Left lung (tissue), 10 donors: ENCODE results near the gene NCOA6. TPM values are rescaled to one million over a fixed set of nuclear protein-coding genes. Genes with fewer than 3 reads are reported as not detected.

Experiments used
- ATAC-seq: fragments of 200-7000 bp; cut with Tn5 transposase; one replicate; pipeline ENCODE4 v1.9.1; 2020; ENCODE audit warnings: moderate library complexity
- DNase-seq, 4 donors: peaks; one replicate each; pipeline ENCODE4 v3.0.0-alpha.2; 2013 to 2020
- H3K27ac ChIP-seq, 2 donors: fragments of 200-600 bp; sonication (generic) in 1 of 2; one replicate each; pipeline versions ENCODE4 v1.5.0 to v1.8.0; 2020 to 2021
- H3K27me3 ChIP-seq, 2 donors: fragments of 200-600 bp; sonication (generic) in 1 of 2; one replicate each; pipeline versions ENCODE4 v1.5.0 to v1.8.0; 2020 to 2021
- H3K36me3 ChIP-seq, 2 donors: fragments of 200-600 bp; sonication (generic) in 1 of 2; one replicate each; pipeline versions ENCODE4 v1.5.0 to v1.8.0; 2020 to 2021
- H3K4me1 ChIP-seq, 2 donors: fragments of 200-600 bp; one replicate each; pipeline ENCODE4 v1.8.0; 2021
- H3K4me3 ChIP-seq, 2 donors: fragments of 200-600 bp; sonication (generic) in 1 of 2; one replicate each; pipeline versions ENCODE4 v1.5.0 to v1.8.0; 2020 to 2021; ENCODE audit warnings: mild to moderate bottlenecking in 1 of 2
- H3K9me3 ChIP-seq, 2 donors: fragments of 200-600 bp; sonication (generic) in 1 of 2; one replicate each; pipeline versions ENCODE4 v1.5.0 to v1.8.0; 2020 to 2021
- intact Hi-C, 2 donors: fragments of 100-400 bp; cut with DNase I; formaldehyde crosslinking; loops; one replicate each; pipeline versions ENCODE4 v1.11.2 to v1.14.2; 2022
- polyA plus RNA-seq, 6 donors: library from polyadenylated mRNA; unstranded; fragments of 120-200 nt; gene quantifications; one replicate each; pipeline ENCODE4 v1.2.1, GENCODE V29; 2013; ENCODE audit not compliant: insufficient read length in 6 of 6
- total RNA-seq, 2 donors: library from RNA; stranded (reverse); fragmentation: NEBNext Ultra II Directional; extraction: Animal tissue kit (Norgen Biotek cat#: 25700); gene quantifications; one replicate each; pipeline ENCODE4 v1.2.1, GENCODE V29; 2021
- TF ChIP-seq, protein P1 (sequence below), 2 donors: fragments of 200-600 bp; sonication (generic) in 1 of 2; IDR thresholded peaks; one replicate each; pipeline versions ENCODE4 v1.5.0 to v1.8.0; 2021; ENCODE audit warnings: antibody characterized with exemption in 2 of 2
- donor health status: DM: no; HTN: yes; CAD: no.
- donor health status: DM: no; HTN: no; CAD: no.

NCOA6 gene
- total and polyA plus RNA-seq, 8 donors: 26.0 to 52.3 (median 45.0) TPM

- Histone ChIP-seq H3K4me3 (no peak overlapping the region), H3K9me3 (no peaks in the 10 kb centered on the region), H3K36me3 (peaks cover 0 to 41% of the 10 kb centered on the region in 2 donors), H3K27ac (no peak overlapping the region), H3K4me1 (peaks cover 5 to 28% of the 10 kb centered on the region in 2 donors), H3K27me3 (peaks cover 0 to 4% of the 10 kb centered on the region in 2 donors)
- TF ChIP-seq, protein P1, sequence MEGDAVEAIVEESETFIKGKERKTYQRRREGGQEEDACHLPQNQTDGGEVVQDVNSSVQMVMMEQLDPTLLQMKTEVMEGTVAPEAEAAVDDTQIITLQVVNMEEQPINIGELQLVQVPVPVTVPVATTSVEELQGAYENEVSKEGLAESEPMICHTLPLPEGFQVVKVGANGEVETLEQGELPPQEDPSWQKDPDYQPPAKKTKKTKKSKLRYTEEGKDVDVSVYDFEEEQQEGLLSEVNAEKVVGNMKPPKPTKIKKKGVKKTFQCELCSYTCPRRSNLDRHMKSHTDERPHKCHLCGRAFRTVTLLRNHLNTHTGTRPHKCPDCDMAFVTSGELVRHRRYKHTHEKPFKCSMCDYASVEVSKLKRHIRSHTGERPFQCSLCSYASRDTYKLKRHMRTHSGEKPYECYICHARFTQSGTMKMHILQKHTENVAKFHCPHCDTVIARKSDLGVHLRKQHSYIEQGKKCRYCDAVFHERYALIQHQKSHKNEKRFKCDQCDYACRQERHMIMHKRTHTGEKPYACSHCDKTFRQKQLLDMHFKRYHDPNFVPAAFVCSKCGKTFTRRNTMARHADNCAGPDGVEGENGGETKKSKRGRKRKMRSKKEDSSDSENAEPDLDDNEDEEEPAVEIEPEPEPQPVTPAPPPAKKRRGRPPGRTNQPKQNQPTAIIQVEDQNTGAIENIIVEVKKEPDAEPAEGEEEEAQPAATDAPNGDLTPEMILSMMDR (IDR thresholded peaks at IDR 0.05): no peak
- intact Hi-C loops: no loop called here
- DNase-seq (no peak), ATAC-seq (no peak)
These were observed 113.5 kb downstream of the NCOA6 start for GRCh38 chr20:34711813-34712430.

DNA sequence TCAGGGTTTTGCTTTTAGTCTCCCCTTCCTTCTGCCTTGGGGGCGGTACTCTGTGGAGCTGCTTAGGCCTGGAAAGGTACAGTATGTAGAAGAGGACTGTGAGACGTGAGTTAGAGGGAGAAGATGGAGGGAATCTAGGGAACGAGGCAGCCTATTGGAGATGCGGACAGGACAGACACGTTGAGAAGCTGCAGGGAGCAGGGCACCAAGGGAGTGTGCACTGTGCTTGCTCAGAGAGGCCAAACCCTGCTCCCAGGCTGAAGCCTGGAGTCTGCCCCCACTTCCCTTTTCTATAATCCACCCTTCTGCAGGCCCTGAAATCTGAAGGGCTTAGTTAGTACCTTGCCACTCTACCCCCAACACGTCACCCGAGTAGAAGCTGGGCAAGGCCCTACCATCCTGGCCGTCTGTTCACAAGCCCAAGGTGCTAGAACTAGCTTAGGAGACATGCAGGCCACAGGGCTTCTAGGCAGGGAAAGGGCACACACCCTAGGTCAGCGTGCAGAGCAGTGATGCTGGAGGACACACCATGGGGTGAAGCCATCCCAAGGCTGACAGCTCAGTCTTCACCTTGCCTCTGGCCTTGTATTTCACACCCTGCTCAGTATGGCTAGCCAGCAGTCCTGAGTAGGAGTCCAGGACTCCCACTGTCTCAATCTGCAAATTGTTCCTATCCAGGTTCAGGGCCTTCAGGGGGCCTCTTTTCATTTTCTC is 114.4 kb downstream of the NCOA6 start:
- no peak for ATAC-seq
- Histone ChIP-seq H3K27ac (no peak overlapping the region), H3K36me3 (peaks cover 0 to 34% of the 10 kb centered on the region in 2 donors), H3K4me3 (no peak overlapping the region), H3K4me1 (peaks cover 5 to 37% of the 10 kb centered on the region in 2 donors), H3K27me3 (peaks cover 0 to 4% of the 10 kb centered on the region in 2 donors), H3K9me3 (no peaks in the 10 kb centered on the region)
- DNase-seq: no peak
- TF ChIP-seq, protein P1 (IDR thresholded peaks at IDR 0.05): no peak
- intact Hi-C loops: no loop called here

GRCh38 chr20:34710568-34710839 is 114.9 kb downstream of the NCOA6 start:
- Histone ChIP-seq H3K27me3 (peaks cover 0 to 4% of the 10 kb centered on the region in 2 donors), H3K4me1 (peaks cover 5 to 42% of the 10 kb centered on the region in 2 donors), H3K4me3 (peak overlapping the region in 1 of 2 donors; percentile 87), H3K27ac (no peak overlapping the region), H3K9me3 (no peaks in the 10 kb centered on the region), H3K36me3 (peaks cover 0 to 29% of the 10 kb centered on the region in 2 donors)
- intact Hi-C loops: no loop called here
- ATAC-seq (no peak), DNase-seq (no peak)
- TF ChIP-seq, protein P1 (IDR thresholded peaks at IDR 0.05): no peak

GRCh38 chr20:34709831-34710567 is 115.5 kb downstream of the NCOA6 start:
- Histone ChIP-seq H3K27me3 (peaks cover 0 to 4% of the 10 kb centered on the region in 2 donors), H3K4me3 (peak overlapping the region; percentile 78 to 87), H3K4me1 (peaks cover 7 to 47% of the 10 kb centered on the region in 2 donors), H3K36me3 (peaks cover 0 to 24% of the 10 kb centered on the region in 2 donors), H3K9me3 (no peaks in the 10 kb centered on the region), H3K27ac (peak overlapping the region; percentile 76 to 89)
- DNase-seq (peak in 3 of 4 donors; percentile 76 to 88 (median 80)), ATAC-seq (peak; percentile 77)
- intact Hi-C loops: loop anchor here in 1 of 2 donors (10.0 kb wide), 1 partner anchor 175 kb away; no protein-coding TSS in a partner anchor
- TF ChIP-seq, protein P1 (IDR thresholded peaks at IDR 0.05): no peak
